IMR-90 (cell line): ENCODE data around the gene BACE1.

Source experiments
- CHD1 ChIP-seq: IDR thresholded peaks from 2 replicates; pipeline ENCODE4 v1.6.1; 2012; ENCODE audit warnings: low read depth, low read length, improper control_type of control experiment
- FOS ChIP-seq: fragments of 150-350 bp; IDR thresholded peaks from 2 replicates; pipeline ENCODE4 v1.6.1; 2016; ENCODE audit warnings: low read depth, low read length
- POLR2A ChIP-seq: IDR thresholded peaks from 2 replicates; pipeline ENCODE4 v1.6.1; 2012; ENCODE audit warnings: mild to moderate bottlenecking, low read depth, low read length
- RFX5 ChIP-seq: IDR thresholded peaks from 2 replicates; pipeline ENCODE4 v1.8.0; 2012; ENCODE audit warnings: low read depth, mild to moderate bottlenecking, low read length, moderate library complexity
- TF ChIP-seq, protein P1 (sequence below): conservative IDR thresholded peaks from 2 replicates; pipeline ENCODE4 v1.5.1; 2012; ENCODE audit warnings: mild to moderate bottlenecking, low read depth, low read length, improper control_type of control experiment
- TF ChIP-seq, protein P2 (sequence below): fragments of 150-350 bp; IDR thresholded peaks from 2 replicates; pipeline ENCODE4 v1.6.1; 2017; ENCODE audit warnings: mild to moderate bottlenecking, antibody characterized with exemption, low read length, low read depth

DNA sequence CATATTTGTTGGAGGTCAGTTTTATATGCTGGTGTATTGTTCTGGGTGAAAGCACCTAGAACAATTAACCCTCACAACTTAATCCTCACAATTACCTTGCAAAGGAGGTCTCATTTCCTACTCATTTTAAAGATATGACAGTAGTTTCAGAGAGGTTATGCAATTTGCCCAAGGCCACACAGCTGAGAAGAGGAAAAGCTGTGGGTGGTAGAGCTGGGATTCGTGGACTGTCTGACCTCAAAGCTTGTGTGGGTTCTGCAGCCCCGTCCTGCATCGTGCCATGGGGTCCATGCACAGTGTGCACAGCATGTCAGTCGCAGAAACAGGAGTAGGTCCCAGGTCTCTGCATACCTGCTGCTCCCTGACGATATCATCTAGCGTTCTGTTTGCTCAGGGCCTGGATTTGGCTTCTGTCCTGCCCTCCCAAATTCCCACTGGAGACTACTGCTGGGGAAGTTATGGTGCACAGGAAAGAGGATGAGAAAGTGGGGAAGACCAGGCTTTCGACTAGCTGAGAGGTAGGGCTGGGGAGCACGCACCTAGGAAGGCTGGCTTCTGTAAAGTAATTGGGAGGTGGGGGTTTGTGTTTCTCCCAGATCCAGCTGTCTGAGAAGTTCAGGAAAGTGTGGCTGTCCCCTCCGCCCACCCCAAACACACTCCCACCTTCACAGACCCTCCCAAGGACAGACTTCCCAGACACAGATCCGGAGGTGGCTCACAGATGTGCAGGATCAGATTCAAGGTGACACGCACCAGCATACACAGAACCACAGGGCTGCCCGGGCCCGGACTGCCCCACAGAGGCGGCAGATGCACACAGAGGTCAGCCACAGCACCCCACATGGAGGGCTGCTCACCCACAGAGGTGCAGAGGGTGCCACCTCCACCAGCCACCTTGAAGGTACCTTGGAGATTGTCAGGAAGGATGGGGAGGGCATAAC lies 2.0 kb downstream of the BACE1 start:
- TF ChIP-seq, protein P1, sequence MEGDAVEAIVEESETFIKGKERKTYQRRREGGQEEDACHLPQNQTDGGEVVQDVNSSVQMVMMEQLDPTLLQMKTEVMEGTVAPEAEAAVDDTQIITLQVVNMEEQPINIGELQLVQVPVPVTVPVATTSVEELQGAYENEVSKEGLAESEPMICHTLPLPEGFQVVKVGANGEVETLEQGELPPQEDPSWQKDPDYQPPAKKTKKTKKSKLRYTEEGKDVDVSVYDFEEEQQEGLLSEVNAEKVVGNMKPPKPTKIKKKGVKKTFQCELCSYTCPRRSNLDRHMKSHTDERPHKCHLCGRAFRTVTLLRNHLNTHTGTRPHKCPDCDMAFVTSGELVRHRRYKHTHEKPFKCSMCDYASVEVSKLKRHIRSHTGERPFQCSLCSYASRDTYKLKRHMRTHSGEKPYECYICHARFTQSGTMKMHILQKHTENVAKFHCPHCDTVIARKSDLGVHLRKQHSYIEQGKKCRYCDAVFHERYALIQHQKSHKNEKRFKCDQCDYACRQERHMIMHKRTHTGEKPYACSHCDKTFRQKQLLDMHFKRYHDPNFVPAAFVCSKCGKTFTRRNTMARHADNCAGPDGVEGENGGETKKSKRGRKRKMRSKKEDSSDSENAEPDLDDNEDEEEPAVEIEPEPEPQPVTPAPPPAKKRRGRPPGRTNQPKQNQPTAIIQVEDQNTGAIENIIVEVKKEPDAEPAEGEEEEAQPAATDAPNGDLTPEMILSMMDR: no peak
- TF ChIP-seq, protein P2, sequence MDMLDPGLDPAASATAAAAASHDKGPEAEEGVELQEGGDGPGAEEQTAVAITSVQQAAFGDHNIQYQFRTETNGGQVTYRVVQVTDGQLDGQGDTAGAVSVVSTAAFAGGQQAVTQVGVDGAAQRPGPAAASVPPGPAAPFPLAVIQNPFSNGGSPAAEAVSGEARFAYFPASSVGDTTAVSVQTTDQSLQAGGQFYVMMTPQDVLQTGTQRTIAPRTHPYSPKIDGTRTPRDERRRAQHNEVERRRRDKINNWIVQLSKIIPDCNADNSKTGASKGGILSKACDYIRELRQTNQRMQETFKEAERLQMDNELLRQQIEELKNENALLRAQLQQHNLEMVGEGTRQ: no peak
- no peak for TF ChIP-seq FOS
- no peak for TF ChIP-seq RFX5
- TF ChIP-seq CHD1: no peak
- no peak for TF ChIP-seq POLR2A
